Naive thymus-derived CD8-positive, alpha-beta T cell (primary cell): ENCODE measurements around the gene TBP. TPM values are rescaled to one million over a fixed set of nuclear protein-coding genes. Genes with fewer than 3 reads are reported as not detected.

Source experiments
- polyA plus RNA-seq, 3 donors: library from polyadenylated mRNA; unstranded; fragments of 300-500 nt; fragmentation: Illumina TruSeq; gene quantifications; one replicate each; pipeline ENCODE4 v1.2.3, GENCODE V29; 2021
- total RNA-seq, 8 experiments: library from RNA in 2 of 8; stranded (reverse) in 2 of 8; gene quantifications; one replicate each; pipeline ENCODE4 v1.2.3 and lab custom pipeline; 2021 to 2026

Gene TBP
- total and polyA plus RNA-seq, 5 experiments from 2014 or later, result 13.8 to 34.5 (median 25.6) TPM

Other genes starting within 250 kb of the TBP start
- 10 to 100 TPM; 52.0 to 52.4 TPM for gene FAM120B, start 247.6 kb upstream of the TBP start, total RNA-seq
- 10 to 100 TPM; 16.4 to 34.7 (median 29.6) TPM for gene FAM120B, start 247.6 kb upstream of the TBP start, polyA plus RNA-seq
- 100 to 1,000 TPM in 1 of 2 experiments, 10 to 100 TPM in 1; 98.7 to 106 TPM for gene PSMB1, start 1.1 kb upstream of the TBP start, total RNA-seq
- gene PSMB1, start 1.1 kb upstream of the TBP start, polyA plus RNA-seq, result 100 to 1,000 TPM; 449 to 578 (median 506) TPM
- gene PDCD2, start 30.3 kb downstream of the TBP start, total RNA-seq, result 10 to 100 TPM; 87.0 to 87.2 TPM
- 100 to 1,000 TPM; 117 to 133 (median 122) TPM for gene PDCD2, start 30.3 kb downstream of the TBP start, polyA plus RNA-seq